ENCODE data around the gene NUDT7.

Gene NUDT7

GRCh38 chr16:77711179-77711578, 11.1 kb upstream of the NUDT7 start:
- no peaks in the 10 kb centered on the region for H3K9me3 ChIP-seq (ENCODE audit: low read depth, low read length)
- H3K9ac ChIP-seq (ENCODE audit: insufficient read length), result no peak overlapping the region
- no peak overlapping the region for H3K27ac ChIP-seq
- DNase-seq (ENCODE audit: low read depth, low spot score), result no peak
- H3K4me3 ChIP-seq, result no peak overlapping the region
- TF ChIP-seq POLR2AphosphoS5 (IDR thresholded peaks at IDR 0.05; ENCODE audit: borderline replicate concordance, low read depth, low read length) (no peak), EZH2 (IDR thresholded peaks at IDR 0.05) (no peak), FOXP2 (optimal IDR thresholded peaks at IDR 0.05; ENCODE audit: control extremely low read depth, extremely low read length, insufficient read depth) (no peak)
- H3K36me3 ChIP-seq (ENCODE audit: insufficient read depth, low read length), result no peaks in the 10 kb centered on the region

DNA sequence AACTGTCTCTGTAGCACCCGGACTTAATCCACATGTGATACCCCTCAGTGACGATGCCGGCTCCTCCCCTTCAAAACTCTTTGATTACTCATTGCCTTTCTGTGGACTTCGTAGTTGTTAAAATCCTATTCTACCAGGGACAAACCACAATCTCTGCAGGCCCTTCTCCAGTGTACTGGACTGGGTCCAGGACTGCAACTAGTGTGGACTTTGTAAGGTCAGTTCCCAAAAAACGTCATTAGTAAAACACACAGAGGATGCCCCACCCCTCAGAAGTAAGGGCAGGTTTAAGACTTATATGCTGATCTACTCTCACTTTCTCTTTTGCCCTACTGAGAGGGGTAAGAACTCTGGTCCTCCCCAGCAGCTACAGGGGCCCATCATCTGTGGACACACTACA, 10.5 kb upstream of the NUDT7 start:
- no peak for TF ChIP-seq POLR2AphosphoS5 (IDR thresholded peaks at IDR 0.05; ENCODE audit: borderline replicate concordance, low read depth, low read length)
- TF ChIP-seq EZH2 (IDR thresholded peaks at IDR 0.05), result no peak
- TF ChIP-seq FOXP2 (optimal IDR thresholded peaks at IDR 0.05; ENCODE audit: control extremely low read depth, extremely low read length, insufficient read depth), result no peak
- no peaks in the 10 kb centered on the region for H3K36me3 ChIP-seq (ENCODE audit: insufficient read depth, low read length)
- H3K9me3 ChIP-seq (ENCODE audit: low read depth, low read length), result no peaks in the 10 kb centered on the region
- H3K27ac ChIP-seq, result no peak overlapping the region
- no peak overlapping the region for H3K9ac ChIP-seq (ENCODE audit: insufficient read length)
- no peak overlapping the region for H3K4me3 ChIP-seq
- no peak for DNase-seq (ENCODE audit: low read depth, low spot score)

DNA sequence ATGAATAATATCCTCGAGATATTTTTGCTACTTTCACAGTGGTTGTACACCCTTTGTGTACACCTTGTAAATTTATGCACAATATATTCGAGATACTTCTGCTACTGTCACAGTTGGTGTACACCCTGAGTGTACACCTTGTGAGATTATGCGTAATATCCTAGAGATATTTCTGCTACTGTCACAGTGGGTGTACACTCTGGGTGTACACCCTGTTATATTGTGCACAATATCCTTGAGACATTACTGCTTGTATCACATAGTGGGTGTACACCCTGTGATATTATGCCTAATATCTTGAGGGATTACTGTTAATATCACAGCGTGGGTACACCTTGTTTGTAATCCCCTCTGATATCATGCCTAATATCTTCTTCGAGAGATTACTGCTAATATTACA, 7.2 kb upstream of the NUDT7 start:
- H3K9me3 ChIP-seq (ENCODE audit: low read depth, low read length), result no peaks in the 10 kb centered on the region
- H3K4me3 ChIP-seq, result no peak overlapping the region
- DNase-seq (ENCODE audit: low read depth, low spot score), result no peak
- H3K9ac ChIP-seq (ENCODE audit: insufficient read length), result no peak overlapping the region
- H3K27ac ChIP-seq, result no peak overlapping the region
- no peaks in the 10 kb centered on the region for H3K36me3 ChIP-seq (ENCODE audit: insufficient read depth, low read length)
- TF ChIP-seq POLR2AphosphoS5 (IDR thresholded peaks at IDR 0.05; ENCODE audit: borderline replicate concordance, low read depth, low read length) (no peak), FOXP2 (optimal IDR thresholded peaks at IDR 0.05; ENCODE audit: control extremely low read depth, extremely low read length, insufficient read depth) (no peak), EZH2 (IDR thresholded peaks at IDR 0.05) (no peak)

DNA sequence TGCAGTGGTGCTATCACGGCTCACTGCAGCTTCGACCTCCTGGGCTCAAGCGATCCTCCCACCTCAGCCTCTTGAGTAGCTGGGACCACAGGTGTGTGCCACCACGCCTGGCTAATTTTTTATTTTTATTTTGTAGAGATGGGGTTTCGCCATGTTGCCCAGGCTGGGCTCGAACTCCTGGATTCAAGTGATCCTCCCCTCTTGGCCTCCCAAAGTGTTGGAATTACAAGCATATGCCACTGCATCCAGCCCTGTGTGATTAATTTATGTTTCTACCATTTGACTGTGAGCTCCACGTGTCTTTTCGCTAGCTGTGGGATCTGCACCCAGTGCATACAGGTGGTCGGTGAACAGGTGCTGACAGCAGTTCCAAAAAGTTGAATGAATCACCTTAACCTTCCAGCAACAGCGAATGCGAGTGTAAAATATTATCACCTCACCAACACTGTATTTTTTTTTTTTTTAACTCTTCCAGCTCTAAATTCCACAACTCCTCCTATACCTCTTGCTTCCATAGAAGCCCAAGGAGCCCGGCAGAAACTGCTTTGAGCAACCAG, 484 bp upstream of the NUDT7 start:
- Histone ChIP-seq H3K9ac (ENCODE audit: insufficient read length) (no peak overlapping the region), H3K36me3 (ENCODE audit: insufficient read depth, low read length) (no peaks in the 10 kb centered on the region), H3K4me3 (0 out of 2 replicates have a peak overlapping the region, but pooled peaks have one; percentile 28), H3K27ac (no peak overlapping the region), H3K9me3 (ENCODE audit: low read depth, low read length) (no peaks in the 10 kb centered on the region)
- TF ChIP-seq POLR2AphosphoS5 (IDR thresholded peaks at IDR 0.05; ENCODE audit: borderline replicate concordance, low read depth, low read length), result no peak
- no peak for TF ChIP-seq EZH2 (IDR thresholded peaks at IDR 0.05)
- no peak for TF ChIP-seq FOXP2 (optimal IDR thresholded peaks at IDR 0.05; ENCODE audit: control extremely low read depth, extremely low read length, insufficient read depth)
- DNase-seq (ENCODE audit: low read depth, low spot score), result no peak

- DNase-seq (ENCODE audit: low read depth, low spot score), result no peak
- H3K4me3 ChIP-seq, result peak overlapping the region; percentile 82
- H3K27ac ChIP-seq, result no peak overlapping the region
These were observed 797 bp downstream of the NUDT7 start for GRCh38 chr16:77723108-77723514.

DNA sequence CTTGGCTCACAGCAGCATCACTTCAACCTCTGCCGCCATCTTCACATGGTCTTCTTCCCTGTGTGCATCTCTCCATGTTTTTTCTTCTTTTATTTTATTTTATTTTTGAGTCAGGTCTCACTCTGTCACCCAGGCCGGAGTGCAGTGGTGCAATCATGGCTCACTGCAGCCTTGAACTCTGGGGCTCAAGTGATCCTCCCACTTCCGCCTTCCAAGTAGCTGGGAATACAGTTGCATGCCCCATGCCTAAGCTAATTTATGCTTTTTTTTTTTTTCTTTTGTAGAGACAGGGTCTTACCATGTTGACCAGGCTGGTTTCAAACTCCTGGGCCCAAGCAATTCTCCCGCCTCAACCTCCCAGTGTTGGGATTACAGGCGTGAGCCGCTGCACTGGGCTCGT, 1.9 kb downstream of the NUDT7 start:
- DNase-seq (ENCODE audit: low read depth, low spot score), result no peak
- Histone ChIP-seq H3K9me3 (ENCODE audit: low read depth, low read length) (no peaks in the 10 kb centered on the region), H3K36me3 (ENCODE audit: insufficient read depth, low read length) (no peaks in the 10 kb centered on the region), H3K9ac (ENCODE audit: insufficient read length) (no peak overlapping the region), H3K27ac (no peak overlapping the region), H3K4me3 (no peak overlapping the region)
- TF ChIP-seq POLR2AphosphoS5 (IDR thresholded peaks at IDR 0.05; ENCODE audit: borderline replicate concordance, low read depth, low read length) (no peak), EZH2 (IDR thresholded peaks at IDR 0.05) (no peak), FOXP2 (optimal IDR thresholded peaks at IDR 0.05; ENCODE audit: control extremely low read depth, extremely low read length, insufficient read depth) (no peak)

More at GRCh38 chr16:77723108-77723514, 797 bp downstream of the NUDT7 start:
- Histone ChIP-seq H3K9me3 (ENCODE audit: low read depth, low read length) (no peaks in the 10 kb centered on the region), H3K36me3 (ENCODE audit: insufficient read depth, low read length) (no peaks in the 10 kb centered on the region), H3K9ac (ENCODE audit: insufficient read length) (peak overlapping the region; percentile 76)
- TF ChIP-seq POLR2AphosphoS5 (IDR thresholded peaks at IDR 0.05; ENCODE audit: borderline replicate concordance, low read depth, low read length) (no peak), EZH2 (IDR thresholded peaks at IDR 0.05) (no peak), FOXP2 (optimal IDR thresholded peaks at IDR 0.05; ENCODE audit: control extremely low read depth, extremely low read length, insufficient read depth) (no peak)

- no peak overlapping the region for H3K9ac ChIP-seq (ENCODE audit: insufficient read length)
- H3K27ac ChIP-seq, result no peak overlapping the region
- DNase-seq (ENCODE audit: low read depth, low spot score), result no peak
- TF ChIP-seq EZH2 (IDR thresholded peaks at IDR 0.05) (no peak), FOXP2 (optimal IDR thresholded peaks at IDR 0.05; ENCODE audit: control extremely low read depth, extremely low read length, insufficient read depth) (no peak), POLR2AphosphoS5 (IDR thresholded peaks at IDR 0.05; ENCODE audit: borderline replicate concordance, low read depth, low read length) (no peak)
- H3K36me3 ChIP-seq (ENCODE audit: insufficient read depth, low read length), result no peaks in the 10 kb centered on the region
- H3K4me3 ChIP-seq, result no peak overlapping the region
- H3K9me3 ChIP-seq (ENCODE audit: low read depth, low read length), result no peaks in the 10 kb centered on the region
These were observed 7.6 kb downstream of the NUDT7 start for GRCh38 chr16:77729951-77730350.

- Histone ChIP-seq H3K9ac (ENCODE audit: insufficient read length) (no peak overlapping the region), H3K36me3 (ENCODE audit: insufficient read depth, low read length) (no peaks in the 10 kb centered on the region), H3K4me3 (no peak overlapping the region), H3K27ac (no peak overlapping the region), H3K9me3 (ENCODE audit: low read depth, low read length) (no peaks in the 10 kb centered on the region)
- DNase-seq (ENCODE audit: low read depth, low spot score), result no peak
- TF ChIP-seq EZH2 (IDR thresholded peaks at IDR 0.05) (no peak), POLR2AphosphoS5 (IDR thresholded peaks at IDR 0.05; ENCODE audit: borderline replicate concordance, low read depth, low read length) (no peak), FOXP2 (optimal IDR thresholded peaks at IDR 0.05; ENCODE audit: control extremely low read depth, extremely low read length, insufficient read depth) (no peak)
These were observed 10.1 kb downstream of the NUDT7 start for GRCh38 chr16:77732241-77732946.

Measured in SK-N-MC (cell line).